Fibroblast of mammary gland (primary cell): Measurements from ENCODE around the gene LYZL1.
A peak's percentile ranks its signal among the peaks of the same experiment; 100 is the strongest.
"Not testable (repeated sequence)": the region's sequence is repeated elsewhere in the genome, so short reads cannot be mapped to it uniquely, and the experiment has no call there.

ENCODE experiments used
- DNase-seq: peaks from one replicate; pipeline ENCODE4 v3.0.0-alpha.2; 2010; ENCODE audit warnings: low read depth
- H3K4me3 ChIP-seq: 2 replicates; pipeline ENCODE4 v1.5.1; 2011; ENCODE audit warnings: low read depth, mild to moderate bottlenecking, low read length, moderate library complexity; ENCODE audit not compliant: control insufficient read depth
- CTCF ChIP-seq: conservative IDR thresholded peaks from 2 replicates; pipeline ENCODE4 v1.5.1; 2011; ENCODE audit warnings: low read depth, low read length, inconsistent platforms; ENCODE audit not compliant: control insufficient read depth, insufficient read depth

The LYZL1 gene

GRCh38 chr10:29315814-29316213 lies 26.9 kb downstream of the LYZL1 start:
- no peak for DNase-seq
- TF ChIP-seq CTCF, result no peak
- no peak overlapping the region for H3K4me3 ChIP-seq

GRCh38 chr10:29316308-29317026 lies 27.6 kb downstream of the LYZL1 start:
- no peak overlapping the region for H3K4me3 ChIP-seq
- TF ChIP-seq CTCF, result no peak
- no peak for DNase-seq

GRCh38 chr10:29317027-29317420 lies 28.2 kb downstream of the LYZL1 start:
- DNase-seq, result peak; percentile 48
- H3K4me3 ChIP-seq, result no peak overlapping the region
- no peak for TF ChIP-seq CTCF

- no peak for DNase-seq
- TF ChIP-seq CTCF, result no peak
- H3K4me3 ChIP-seq, result no peak overlapping the region
Measured at GRCh38 chr10:29317423-29318021, 28.7 kb downstream of the LYZL1 start.

- DNase-seq, result not testable (repeated sequence)
Measured at GRCh38 chr10:29318141-29319071, 29.5 kb downstream of the LYZL1 start.

GRCh38 chr10:29319205-29319781 lies 30.4 kb downstream of the LYZL1 start:
- no peak for TF ChIP-seq CTCF
- DNase-seq, result no peak
- H3K4me3 ChIP-seq, result no peak overlapping the region

More at GRCh38 chr10:29318141-29319071, 29.5 kb downstream of the LYZL1 start:
- not testable (repeated sequence) for H3K4me3 ChIP-seq

GRCh38 chr10:29320680-29321121 lies 31.8 kb downstream of the LYZL1 start:
- not testable (repeated sequence) for H3K4me3 ChIP-seq, DNase-seq
